OCI-LY1 (cell line): Measurements from ENCODE around the gene ACCS.
A peak's percentile ranks its signal among the peaks of the same experiment; 100 is the strongest.

Experiments used
- H2AFZ ChIP-seq: fragments of 200-600 bp; sonication (generic), shearing (Covaris generic); 2 replicates; pipeline ENCODE4 v1.6.0; 2014; ENCODE audit warnings: antibody characterized with exemption, mild to moderate bottlenecking, low read length
- H3F3A ChIP-seq: fragments of 200-600 bp; sonication (generic), shearing (Covaris generic); 2 replicates; pipeline ENCODE4 v1.6.0; 2014; ENCODE audit warnings: mild to moderate bottlenecking, antibody characterized with exemption, low read length, moderate library complexity; ENCODE audit not compliant: insufficient read depth
- H3K27ac ChIP-seq: fragments of 200-600 bp; sonication (generic); 2 replicates; pipeline ENCODE4 v1.5.1; 2014; ENCODE audit warnings: low read length, mixed run types, mild to moderate bottlenecking, low read depth; ENCODE audit not compliant: poor library complexity, severe bottlenecking
- H3K27me3 ChIP-seq: fragments of 200-600 bp; sonication (generic); 2 replicates; pipeline ENCODE4 v1.6.0; 2014; ENCODE audit warnings: antibody characterized with exemption, mild to moderate bottlenecking, low read length, moderate library complexity; ENCODE audit not compliant: insufficient read depth
- H3K36me3 ChIP-seq: fragments of 200-600 bp; sonication (generic); 2 replicates; pipeline ENCODE4 v1.6.1; 2014; ENCODE audit warnings: mild to moderate bottlenecking, antibody characterized with exemption, low read length, moderate library complexity, mixed read lengths; ENCODE audit not compliant: insufficient read depth
- H3K4me1 ChIP-seq: fragments of 200-600 bp; sonication (generic); 2 replicates; pipeline ENCODE4 v1.5.1; 2014; ENCODE audit warnings: mild to moderate bottlenecking, low read length, moderate library complexity; ENCODE audit not compliant: insufficient read depth, severe bottlenecking
- H3K4me2 ChIP-seq: fragments of 200-600 bp; sonication (generic), shearing (Covaris generic); 2 replicates; pipeline ENCODE4 v1.6.1; 2014; ENCODE audit warnings: low read length
- H3K4me3 ChIP-seq: fragments of 200-600 bp; sonication (generic); 2 replicates; pipeline ENCODE4 v1.5.1; 2014; ENCODE audit warnings: low read length, low read depth, mild to moderate bottlenecking, mixed read lengths; ENCODE audit not compliant: poor library complexity, severe bottlenecking
- H3K79me2 ChIP-seq: fragments of 200-600 bp; shearing (Covaris generic); 2 replicates; pipeline ENCODE4 v1.6.1; 2016; ENCODE audit warnings: mixed run types, low read length, mixed read lengths; ENCODE audit not compliant: insufficient read depth
- H3K9ac ChIP-seq: fragments of 200-600 bp; sonication (generic), shearing (Covaris generic); 2 replicates; pipeline ENCODE4 v1.6.1; 2014; ENCODE audit warnings: mild to moderate bottlenecking, low read length, mixed read lengths
- H3K9me2 ChIP-seq: fragments of 200-600 bp; sonication (generic), shearing (Covaris generic); 2 replicates; pipeline ENCODE4 v1.6.1; 2014; ENCODE audit warnings: low read depth, mild to moderate bottlenecking, low read length, mixed read lengths
- H3K9me3 ChIP-seq: fragments of 200-600 bp; shearing (Covaris generic); 2 replicates; pipeline ENCODE4 v1.6.1; 2014; ENCODE audit warnings: low read length, mixed read lengths
- H4K20me1 ChIP-seq: fragments of 200-600 bp; sonication (generic), shearing (Covaris generic); 2 replicates; pipeline ENCODE4 v1.6.0; 2016; ENCODE audit warnings: mild to moderate bottlenecking, low read length; ENCODE audit not compliant: insufficient read depth
- CTCF ChIP-seq: fragments of 200-600 bp; sonication (generic), shearing (Covaris generic); IDR thresholded peaks from 2 replicates; pipeline ENCODE4 v1.5.1; 2017; ENCODE audit warnings: mild to moderate bottlenecking, antibody characterized with exemption, low read length, moderate library complexity, mixed read lengths
- EZH2 ChIP-seq: fragments of 200-600 bp; sonication (generic), shearing (Covaris generic); IDR thresholded peaks from 2 replicates; pipeline ENCODE4 v1.8.0; 2017; ENCODE audit warnings: borderline replicate concordance, mixed run types, mild to moderate bottlenecking, antibody characterized with exemption, low read length, moderate library complexity, mixed read lengths

ACCS gene

GRCh38 chr11:44065841-44066731, at the start of gene ACCS:
Gene ACCS (plus strand): TSS chr11:44066270. CDS start chr11:44067628, 1,358 bp downstream.
- peak within 1 kb of the TSS; percentile 95 for H2AFZ ChIP-seq
- TF ChIP-seq EZH2 (no peak), CTCF (peak; percentile 74)
- H3K79me2 ChIP-seq, result no peaks in the 10 kb centered on the region
- no peaks in the 10 kb centered on the region for H4K20me1 ChIP-seq
- H3K4me2 ChIP-seq, result peak within 1 kb of the TSS; percentile 70
- H3K9me2 ChIP-seq, result no peaks in the 10 kb centered on the region
- no peaks in the 10 kb centered on the region for H3K36me3 ChIP-seq
- no peaks in the 10 kb centered on the region for H3K9me3 ChIP-seq
- peak within 1 kb of the TSS; percentile 63 for H3K4me3 ChIP-seq
- H3K27ac ChIP-seq, result no peak within 1 kb of the TSS
- H3K9ac ChIP-seq, result peak within 1 kb of the TSS; percentile 78
- peaks cover 20% of the 10 kb centered on the region for H3K4me1 ChIP-seq
- no peaks in the 10 kb centered on the region for H3K27me3 ChIP-seq
- no peaks in the 10 kb centered on the region for H3F3A ChIP-seq

- Histone ChIP-seq H3K27me3 (no peaks in the 10 kb centered on the region), H3K4me3 (no peak overlapping the region), H3K4me2 (no peak overlapping the region), H3F3A (0 out of 2 replicates have a peak, but pooled peaks cover 2% of the 10 kb centered on the region), H2AFZ (no peak overlapping the region), H3K4me1 (no peaks in the 10 kb centered on the region), H3K27ac (no peak overlapping the region), H4K20me1 (no peaks in the 10 kb centered on the region), H3K36me3 (no peaks in the 10 kb centered on the region), H3K9ac (no peak overlapping the region), H3K9me2 (no peaks in the 10 kb centered on the region), H3K79me2 (no peaks in the 10 kb centered on the region), H3K9me3 (no peaks in the 10 kb centered on the region)
- TF ChIP-seq EZH2 (no peak), CTCF (no peak)
Observed at GRCh38 chr11:44016546-44017442, 49.3 kb upstream of the ACCS start.

GRCh38 chr11:44017443-44018126, 48.5 kb upstream of the ACCS start:
- H3K9me3 ChIP-seq, result no peaks in the 10 kb centered on the region
- no peak overlapping the region for H3K4me3 ChIP-seq
- no peaks in the 10 kb centered on the region for H3K79me2 ChIP-seq
- no peaks in the 10 kb centered on the region for H3K9me2 ChIP-seq
- no peaks in the 10 kb centered on the region for H3K36me3 ChIP-seq
- no peak overlapping the region for H2AFZ ChIP-seq
- 0 out of 2 replicates have a peak, but pooled peaks cover 2% of the 10 kb centered on the region for H3F3A ChIP-seq
- TF ChIP-seq CTCF (no peak), EZH2 (no peak)
- H3K4me2 ChIP-seq, result no peak overlapping the region
- H3K27me3 ChIP-seq, result no peaks in the 10 kb centered on the region
- H4K20me1 ChIP-seq, result no peaks in the 10 kb centered on the region
- no peak overlapping the region for H3K9ac ChIP-seq
- no peaks in the 10 kb centered on the region for H3K4me1 ChIP-seq
- H3K27ac ChIP-seq, result no peak overlapping the region
